ENCODE data around the gene PCDHGA1. TPM values are rescaled to one million over a fixed set of nuclear protein-coding genes. Genes with fewer than 3 reads are reported as not detected.

The PCDHGA1 gene
- total and polyA plus RNA-seq, 2 of the 4 experiments (the other 2 are of a cell fraction) = 0.90 to 0.92 TPM

- Histone ChIP-seq H3K36me3 (ENCODE audit: control insufficient read depth, insufficient read depth, low read length) (peaks cover 14% of the 10 kb centered on the region; the same call in 1 of the 2 replicates), H3K9ac (ENCODE audit: low read depth, low read length) (no peak overlapping the region), H3K4ac (ENCODE audit: low read depth, low read length) (no peak overlapping the region), H2AFZ (replicated peaks; ENCODE audit: low read length, poor library complexity) (no peak overlapping the region), H3K18ac (ENCODE audit: low read depth, low read length) (no peak overlapping the region), H3K27ac (ENCODE audit: insufficient read depth, low read length) (no peak overlapping the region), H4K8ac (ENCODE audit: low read depth in 2 of 2, low read length in 2 of 2) (no peak overlapping the region), H2BK120ac (ENCODE audit: low read depth, low read length) (no peak overlapping the region), H3K4me2 (ENCODE audit: low read depth, low read length) (peak overlapping the region; percentile 17; the same call in 1 of the 2 replicates), H4K20me1 (ENCODE audit: insufficient read depth, low read length) (no peaks in the 10 kb centered on the region), H2BK15ac (ENCODE audit: low read depth, low read length) (no peak overlapping the region), H3K9me3 (ENCODE audit: control insufficient read depth, insufficient read depth, low read length) (peaks cover 53% of the 10 kb centered on the region), H2AK9ac (replicated peaks; ENCODE audit: low read depth, low read length, poor library complexity) (no peak overlapping the region), H3K79me1 (ENCODE audit: low read depth in 1 of 2, low read length in 2 of 2) (peaks cover 0 to 3% of the 10 kb centered on the region in 2 experiments; a peak in 1 of 4 replicates), H3K14ac (replicated peaks; ENCODE audit: low read depth, low read length) (no peak overlapping the region), H4K5ac (ENCODE audit: low read depth, low read length) (no peak overlapping the region), H3K23ac (ENCODE audit: low read depth, low read length) (no peak overlapping the region), H2BK5ac (ENCODE audit: low read depth, low read length, poor library complexity, severe bottlenecking) (no peak overlapping the region), H2AK5ac (ENCODE audit: low read depth, low read length) (no peak overlapping the region), H3K27me3 (ENCODE audit: control insufficient read depth, insufficient read depth, low read length) (peaks cover 2% of the 10 kb centered on the region; the same call in 1 of the 2 replicates), H3K56ac (ENCODE audit: extremely low read depth, insufficient read depth, low read length) (no peak overlapping the region), H2BK20ac (ENCODE audit: low read depth, low read length) (no peak overlapping the region), H3K4me1 (ENCODE audit: control insufficient read depth, insufficient read depth, low read length) (peaks cover 2% of the 10 kb centered on the region; the same call in 1 of the 2 replicates), H4K91ac (ENCODE audit: insufficient read depth, low read depth, low read length) (no peak overlapping the region), H3K9me1 (ENCODE audit: insufficient read depth, low read length) (no peaks in the 10 kb centered on the region), H3K4me3 (ENCODE audit: insufficient read depth, low read depth, low read length) (no peak overlapping the region)
- dilution Hi-C loops (cut with HindIII; ENCODE audit: low sequenced_read_pairs, unreplicated experiment) (no loop called here), in situ Hi-C loops (cut with MboI; ENCODE audit: low sequenced_read_pairs) (no loop called here), intact Hi-C loops (cut with micrococcal nuclease) (loop anchor here (5.0 kb wide), 1 partner anchor 35 kb away; no protein-coding TSS in a partner anchor)
- BruUV-seq (replicated peaks) = no TSS peak
- DNase-seq (no peak), ATAC-seq (ENCODE audit: low read depth) (no peak)
- POLR2A ChIA-PET (ENCODE audit: unreplicated experiment) = no interaction called here
- TF ChIP-seq, protein P1, sequence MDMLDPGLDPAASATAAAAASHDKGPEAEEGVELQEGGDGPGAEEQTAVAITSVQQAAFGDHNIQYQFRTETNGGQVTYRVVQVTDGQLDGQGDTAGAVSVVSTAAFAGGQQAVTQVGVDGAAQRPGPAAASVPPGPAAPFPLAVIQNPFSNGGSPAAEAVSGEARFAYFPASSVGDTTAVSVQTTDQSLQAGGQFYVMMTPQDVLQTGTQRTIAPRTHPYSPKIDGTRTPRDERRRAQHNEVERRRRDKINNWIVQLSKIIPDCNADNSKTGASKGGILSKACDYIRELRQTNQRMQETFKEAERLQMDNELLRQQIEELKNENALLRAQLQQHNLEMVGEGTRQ (IDR thresholded peaks at IDR 0.05; ENCODE audit: low read depth, low read length) = no peak
- TF ChIP-seq FOS (IDR thresholded peaks at IDR 0.05; ENCODE audit: low read depth, low read length) (no peak), POLR2A (IDR thresholded peaks at IDR 0.05; ENCODE audit: low read depth, low read length) (no peak), RAD21 (IDR thresholded peaks at IDR 0.05; ENCODE audit: low read length) (no peak), MXI1 (IDR thresholded peaks at IDR 0.05; ENCODE audit: borderline replicate concordance, low read depth, low read length) (no peak), CEBPB (IDR thresholded peaks at IDR 0.05; ENCODE audit: low read depth, low read length) (no peak), RFX5 (IDR thresholded peaks at IDR 0.05; ENCODE audit: low read depth, low read length) (no peak), CHD1 (IDR thresholded peaks at IDR 0.05; ENCODE audit: low read depth, low read length) (no peak), MAFK (IDR thresholded peaks at IDR 0.05; ENCODE audit: low read depth, low read length) (no peak), BHLHE40 (IDR thresholded peaks at IDR 0.05; ENCODE audit: low read depth, low read length) (no peak), NFE2L2 (IDR thresholded peaks at IDR 0.05; ENCODE audit: low read depth, low read length) (no peak), MAZ (IDR thresholded peaks at IDR 0.05; ENCODE audit: borderline replicate concordance, low read depth, low read length) (no peak), ELK1 (IDR thresholded peaks at IDR 0.05; ENCODE audit: borderline replicate concordance, low read depth, low read length) (no peak), RCOR1 (IDR thresholded peaks at IDR 0.05; ENCODE audit: insufficient replicate concordance, low read length) (no peak), SMC3 (IDR thresholded peaks at IDR 0.05; ENCODE audit: low read depth, low read length) (no peak), CTCF (conservative IDR thresholded peaks at IDR 0.05; ENCODE audit: low read depth, low read length) (no peak)
- CTCF ChIA-PET = no interaction called here
Measured at GRCh38 chr5:141362719-141363118, 32.4 kb downstream of the PCDHGA1 start.
